ENCODE results near the gene VIM. TPM values are rescaled to one million over a fixed set of nuclear protein-coding genes. Genes with fewer than 3 reads are reported as not detected.

VIM gene
- total and polyA plus RNA-seq, 2 of the 4 experiments (the other 2 are of a cell fraction): 4,502 to 6,735 TPM

- Histone ChIP-seq H2BK120ac (ENCODE audit: low read depth, low read length) (no peak overlapping the region), H3K9ac (ENCODE audit: low read depth, low read length) (no peak overlapping the region), H2BK5ac (ENCODE audit: low read depth, low read length, poor library complexity, severe bottlenecking) (no peak overlapping the region), H3K9me3 (ENCODE audit: control insufficient read depth, insufficient read depth, low read length) (no peaks in the 10 kb centered on the region), H3K56ac (ENCODE audit: extremely low read depth, insufficient read depth, low read length) (no peak overlapping the region), H3K27ac (ENCODE audit: insufficient read depth, low read length) (no peak overlapping the region), H3K4me1 (ENCODE audit: control insufficient read depth, insufficient read depth, low read length) (peaks cover 3% of the 10 kb centered on the region), H4K5ac (ENCODE audit: low read depth, low read length) (no peak overlapping the region), H3K14ac (replicated peaks; ENCODE audit: low read depth, low read length) (0 out of 2 replicates have a peak overlapping the region, but pooled peaks have one; percentile 32), H3K18ac (ENCODE audit: low read depth, low read length) (no peak overlapping the region), H4K91ac (ENCODE audit: insufficient read depth, low read depth, low read length) (no peak overlapping the region), H3K36me3 (ENCODE audit: control insufficient read depth, insufficient read depth, low read length) (no peaks in the 10 kb centered on the region), H3K4me2 (ENCODE audit: low read depth, low read length) (no peak overlapping the region), H3K27me3 (ENCODE audit: control insufficient read depth, insufficient read depth, low read length) (no peaks in the 10 kb centered on the region), H4K20me1 (ENCODE audit: insufficient read depth, low read length) (no peaks in the 10 kb centered on the region), H2AK9ac (replicated peaks; ENCODE audit: low read depth, low read length, poor library complexity) (no peak overlapping the region), H2BK20ac (ENCODE audit: low read depth, low read length) (no peak overlapping the region), H2BK15ac (ENCODE audit: low read depth, low read length) (no peak overlapping the region), H2AFZ (replicated peaks; ENCODE audit: low read length, poor library complexity) (no peak overlapping the region), H3K4ac (ENCODE audit: low read depth, low read length) (no peak overlapping the region), H3K23ac (ENCODE audit: low read depth, low read length) (no peak overlapping the region), H3K79me1 (ENCODE audit: low read depth in 1 of 2, low read length in 2 of 2) (peaks cover 3 to 13% of the 10 kb centered on the region in 2 experiments; a peak in 1 of 4 replicates), H3K4me3 (ENCODE audit: insufficient read depth, low read depth, low read length) (no peak overlapping the region), H4K8ac (ENCODE audit: low read depth in 2 of 2, low read length in 2 of 2) (no peak overlapping the region), H2AK5ac (ENCODE audit: low read depth, low read length) (no peak overlapping the region), H3K9me1 (ENCODE audit: insufficient read depth, low read length) (peaks cover 3% of the 10 kb centered on the region)
- intact Hi-C loops (cut with micrococcal nuclease) (no loop called here), in situ Hi-C loops (cut with MboI; ENCODE audit: low sequenced_read_pairs) (no loop called here), dilution Hi-C loops (cut with HindIII; ENCODE audit: low sequenced_read_pairs, unreplicated experiment) (no loop called here)
- ATAC-seq (ENCODE audit: low read depth): no peak
- WGBS, 2 experiments (ENCODE audit: extremely low coverage in 2 of 2, insufficient read length in 1 of 2): no CpG with 5 or more reads among the region's 3 CpGs
- CTCF ChIA-PET: no interaction called here
- BruUV-seq (replicated peaks): no TSS peak
- no peak for DNase-seq
- TF ChIP-seq MAFK (IDR thresholded peaks at IDR 0.05; ENCODE audit: low read depth, low read length) (no peak), SMC3 (IDR thresholded peaks at IDR 0.05; ENCODE audit: low read depth, low read length) (no peak)
- POLR2A ChIA-PET (ENCODE audit: unreplicated experiment): no interaction called here
Measured at GRCh38 chr10:17181751-17182150, 46.3 kb upstream of the VIM start.

All from IMR-90 (cell line).